CD8-positive, alpha-beta memory T cell (primary cell): ENCODE data around the gene WDR76. TPM values are rescaled to one million over a fixed set of nuclear protein-coding genes. Genes with fewer than 3 reads are reported as not detected.
A peak's percentile ranks its signal among the peaks of the same experiment; 100 is the strongest.

Source experiments
- CTCF ChIA-PET: fragments of 350-600 bp; sonication (Branson Sonifier 250); formaldehyde crosslinking; loops from one replicate; lab custom pipeline; 2021; ENCODE audit warnings: antibody characterized with exemption; lab: Charles Lee
- POLR2A ChIA-PET: fragments of 350-600 bp; sonication (Branson Sonifier 250); formaldehyde crosslinking; loops from one replicate; lab custom pipeline; 2021; ENCODE audit warnings: antibody characterized with exemption; lab: Charles Lee
- DNase-seq, 5 donors: peaks; one replicate each; pipeline versions ENCODE4 v3.0.0 to v3.0.0-alpha.2; 2020 to 2022; ENCODE audit warnings: mixed read lengths in 1 of 5
- H3K27ac ChIP-seq: one replicate; pipeline ENCODE4 v1.7.0; 2013; ENCODE audit warnings: low read depth, mild to moderate bottlenecking, low read length, moderate library complexity
- H3K27me3 ChIP-seq: 2 replicates; pipeline ENCODE4 v1.7.0; 2013; ENCODE audit warnings: low read length, mild to moderate bottlenecking; ENCODE audit not compliant: insufficient read depth, poor library complexity, severe bottlenecking
- H3K36me3 ChIP-seq: 2 replicates; pipeline ENCODE4 v1.7.0; 2013; ENCODE audit warnings: mild to moderate bottlenecking, low read length, moderate library complexity; ENCODE audit not compliant: insufficient read depth
- H3K4me1 ChIP-seq: 2 replicates; pipeline ENCODE4 v1.7.0; 2013; ENCODE audit warnings: mild to moderate bottlenecking, low read length, moderate library complexity; ENCODE audit not compliant: insufficient read depth
- H3K4me3 ChIP-seq: 2 replicates; pipeline ENCODE4 v1.7.0; 2013; ENCODE audit warnings: mild to moderate bottlenecking, low read length
- H3K9me3 ChIP-seq: 2 replicates; pipeline ENCODE4 v1.7.0; 2013; ENCODE audit warnings: mild to moderate bottlenecking, low read length
- H3K27ac Mint-ChIP-seq, 8 donors: one replicate each; pipeline ENCODE4 v1.8.0; 2020 to 2021; ENCODE audit warnings: mixed read lengths in 8 of 8, mild to moderate bottlenecking in 6 of 8, inconsistent platforms in 3 of 8, moderate library complexity in 3 of 8
- H3K27me3 Mint-ChIP-seq, 2 donors: one replicate each; pipeline ENCODE4 v1.8.0; 2020 to 2021; ENCODE audit warnings: mixed read lengths in 2 of 2, mild to moderate bottlenecking in 1 of 2, moderate library complexity in 1 of 2
- H3K36me3 Mint-ChIP-seq, 3 donors: one replicate each; pipeline ENCODE4 v1.8.0; 2020 to 2021; ENCODE audit warnings: mixed read lengths in 3 of 3, inconsistent platforms in 1 of 3, mild to moderate bottlenecking in 1 of 3
- H3K4me1 Mint-ChIP-seq, 3 donors: one replicate each; pipeline ENCODE4 v1.8.0; 2020 to 2021; ENCODE audit warnings: mixed read lengths in 3 of 3, inconsistent platforms in 1 of 3, mild to moderate bottlenecking in 1 of 3
- H3K4me3 Mint-ChIP-seq, 7 donors: one replicate each; pipeline ENCODE4 v1.8.0; 2020 to 2021; ENCODE audit warnings: mixed read lengths in 7 of 7, mild to moderate bottlenecking in 6 of 7, moderate library complexity in 4 of 7, inconsistent platforms in 2 of 7
- H3K9me3 Mint-ChIP-seq, 5 donors: one replicate each; pipeline ENCODE4 v1.8.0; 2020 to 2022; ENCODE audit warnings: mixed read lengths in 5 of 5, mild to moderate bottlenecking in 3 of 5, moderate library complexity in 2 of 5, inconsistent platforms in 1 of 5
- polyA plus RNA-seq: library from polyadenylated mRNA; unstranded; fragments of 300-500 nt; fragmentation: Illumina TruSeq; gene quantifications from one replicate; pipeline ENCODE4 v1.2.3, GENCODE V29; 2021
- total RNA-seq, 2 experiments: library from RNA; stranded (reverse); gene quantifications; one replicate each; pipeline ENCODE4 v1.2.3, GENCODE V29; 2021

WDR76 gene
- total and polyA plus RNA-seq, 3 experiments from 2014 or later: 7.5 to 75.6 (median 71.4) TPM

DNA sequence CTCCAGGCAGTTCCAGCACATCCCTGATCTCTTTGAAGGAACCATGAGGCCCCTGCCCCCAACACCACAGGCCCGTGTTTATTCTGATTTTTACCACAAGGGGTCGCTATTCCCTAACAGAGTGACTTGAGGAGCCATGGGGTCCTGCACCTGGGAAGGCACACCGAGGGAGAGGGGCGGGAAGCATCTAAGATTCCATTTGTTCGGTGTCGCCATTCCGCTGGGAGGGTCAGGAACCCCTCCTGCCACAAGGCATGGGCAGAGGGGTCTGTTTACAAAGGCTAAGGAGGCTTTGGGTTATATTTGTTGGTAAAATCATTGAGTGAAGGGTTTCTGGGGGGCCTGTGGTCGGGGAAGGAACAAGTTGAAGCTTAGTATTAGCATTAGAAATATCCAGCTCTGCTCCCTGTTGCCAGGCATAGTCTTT lies 77.1 kb downstream of the WDR76 start:
- H3K27me3 ChIP-seq: no peaks in the 10 kb centered on the region
- Mint-ChIP-seq H3K4me3 (peak overlapping the region in 2 of 7 donors; percentile 33 to 37), H3K9me3 (no peaks in the 10 kb centered on the region), H3K36me3 (no peaks in the 10 kb centered on the region), H3K4me1 (peaks cover 2 to 5% (median 4%) of the 10 kb centered on the region in 3 donors), H3K27ac (peak overlapping the region in 1 of 8 donors; percentile 87), H3K27me3 (peaks cover 0 to 3% of the 10 kb centered on the region in 2 donors)
- no peaks in the 10 kb centered on the region for H3K4me1 ChIP-seq
- H3K36me3 ChIP-seq: no peaks in the 10 kb centered on the region
- CTCF ChIA-PET: interaction anchor here (0.6 to 1.2 kb wide), 2 partner anchors 12 to 313 kb away, joined by 3 read pairs; no protein-coding TSS in a partner anchor
- no peaks in the 10 kb centered on the region for H3K9me3 ChIP-seq
- no peak overlapping the region for H3K4me3 ChIP-seq
- H3K27ac ChIP-seq: no peak overlapping the region
- peak; percentile 15 to 55 (median 35) for DNase-seq
- POLR2A ChIA-PET: no interaction called here

DNA sequence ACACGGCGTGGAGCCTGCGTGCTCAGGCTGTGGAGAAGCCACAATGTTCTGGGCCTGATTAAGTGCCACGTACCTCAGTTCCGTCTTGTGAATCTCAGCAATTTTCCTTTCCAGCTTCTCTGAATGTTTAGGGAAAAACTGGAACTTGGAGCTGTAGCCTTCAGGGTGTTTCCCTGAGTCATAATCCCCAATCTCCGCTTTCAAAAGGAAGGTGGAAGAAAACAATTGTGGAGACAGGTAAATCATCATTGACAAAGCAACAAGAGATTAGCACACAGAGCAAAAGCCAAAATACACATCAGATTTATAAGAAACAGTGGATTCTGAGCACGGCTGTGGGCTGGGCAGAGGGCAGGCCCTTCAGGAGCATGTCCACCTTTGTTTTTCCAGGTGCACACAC lies 79.0 kb downstream of the WDR76 start:
- H3K27ac ChIP-seq: no peak overlapping the region
- H3K4me3 ChIP-seq: no peak overlapping the region
- Mint-ChIP-seq H3K27ac (no peak overlapping the region), H3K36me3 (no peaks in the 10 kb centered on the region), H3K27me3 (peaks cover 0 to 3% of the 10 kb centered on the region in 2 donors), H3K4me3 (peak overlapping the region in 1 of 7 donors; percentile 4), H3K4me1 (peaks cover 2 to 5% (median 4%) of the 10 kb centered on the region in 3 donors), H3K9me3 (no peaks in the 10 kb centered on the region)
- H3K36me3 ChIP-seq: no peaks in the 10 kb centered on the region
- H3K27me3 ChIP-seq: no peaks in the 10 kb centered on the region
- CTCF ChIA-PET: no interaction called here
- no peaks in the 10 kb centered on the region for H3K9me3 ChIP-seq
- no peaks in the 10 kb centered on the region for H3K4me1 ChIP-seq
- POLR2A ChIA-PET: no interaction called here
- DNase-seq: no peak

DNA sequence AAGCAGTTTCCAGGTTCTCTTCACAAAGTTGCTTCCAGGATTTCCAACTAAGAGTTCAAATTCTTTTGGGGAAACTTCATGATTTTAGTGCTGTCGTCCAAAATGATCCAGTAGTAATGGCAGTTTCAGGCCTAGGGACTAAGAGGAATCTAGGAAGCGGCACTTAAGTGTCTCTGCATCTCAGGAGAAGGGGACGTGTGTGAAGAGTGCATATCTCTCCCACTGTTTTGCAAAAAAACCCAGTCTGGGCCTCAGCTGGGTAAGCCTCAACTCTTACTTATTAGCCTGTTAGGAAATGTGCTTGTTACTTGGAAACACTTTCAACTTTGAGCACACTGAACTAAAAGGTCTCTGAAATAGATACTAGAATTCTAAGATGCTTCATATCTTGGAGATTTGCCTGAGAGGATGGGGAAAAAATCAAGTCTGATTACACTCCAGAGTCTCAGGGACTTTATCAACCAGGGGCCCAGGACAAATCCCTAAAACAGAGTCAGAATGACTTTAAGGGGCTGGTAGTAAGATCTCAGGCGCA lies 81.8 kb downstream of the WDR76 start:
- no peak for DNase-seq
- H3K27ac ChIP-seq: no peak overlapping the region
- POLR2A ChIA-PET: no interaction called here
- H3K27me3 Mint-ChIP-seq: peaks cover 0 to 3% of the 10 kb centered on the region in 2 donors
- no peaks in the 10 kb centered on the region for H3K4me1 ChIP-seq
- no peaks in the 10 kb centered on the region for H3K36me3 ChIP-seq
- H3K9me3 ChIP-seq: no peaks in the 10 kb centered on the region
- CTCF ChIA-PET: no interaction called here
- no peaks in the 10 kb centered on the region for H3K9me3 Mint-ChIP-seq
- no peak overlapping the region for H3K4me3 Mint-ChIP-seq
- no peaks in the 10 kb centered on the region for H3K36me3 Mint-ChIP-seq
- peaks cover 2 to 5% (median 4%) of the 10 kb centered on the region in 3 donors for H3K4me1 Mint-ChIP-seq
- H3K4me3 ChIP-seq: no peak overlapping the region
- no peaks in the 10 kb centered on the region for H3K27me3 ChIP-seq
- H3K27ac Mint-ChIP-seq: peak overlapping the region in 1 of 8 donors; percentile 19

- H3K36me3 Mint-ChIP-seq: no peaks in the 10 kb centered on the region
- no peaks in the 10 kb centered on the region for H3K4me1 Mint-ChIP-seq
- no peak overlapping the region for H3K27ac Mint-ChIP-seq
- H3K36me3 ChIP-seq: no peaks in the 10 kb centered on the region
- ChIA-PET CTCF (interaction anchor here (1.0 kb wide), 1 partner anchor 9 kb away, joined by 3 read pairs; no protein-coding TSS in a partner anchor), POLR2A (no interaction called here)
- no peaks in the 10 kb centered on the region for H3K9me3 Mint-ChIP-seq
- H3K27me3 ChIP-seq: no peaks in the 10 kb centered on the region
- no peaks in the 10 kb centered on the region for H3K9me3 ChIP-seq
- H3K4me3 Mint-ChIP-seq: no peak overlapping the region
- H3K4me1 ChIP-seq: no peaks in the 10 kb centered on the region
- no peak overlapping the region for H3K27ac ChIP-seq
- H3K27me3 Mint-ChIP-seq: no peaks in the 10 kb centered on the region
- no peak for DNase-seq
- no peak overlapping the region for H3K4me3 ChIP-seq
Measured at GRCh38 chr15:43911235-43911781, 84.5 kb downstream of the WDR76 start.

DNA sequence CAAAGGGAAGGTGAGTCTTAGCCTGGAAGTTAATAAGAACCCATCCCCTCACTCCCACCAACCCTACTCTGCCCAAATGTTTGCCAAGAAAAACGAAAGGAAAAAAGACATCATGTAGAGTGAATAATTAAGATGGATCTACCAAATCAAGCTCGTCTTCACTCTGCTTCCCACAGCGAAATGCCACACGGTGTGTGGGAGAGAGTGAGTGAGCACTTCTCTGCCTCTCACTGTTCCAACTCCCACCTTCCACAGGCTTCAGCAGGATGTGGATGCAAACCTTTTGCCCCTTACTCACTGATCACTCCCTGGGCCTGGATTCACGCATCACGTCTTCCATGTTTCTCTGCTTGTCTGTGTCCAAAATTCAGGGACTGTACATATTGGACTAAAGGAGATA lies 85.4 kb downstream of the WDR76 start:
- H3K27ac Mint-ChIP-seq: no peak overlapping the region
- no peaks in the 10 kb centered on the region for H3K9me3 Mint-ChIP-seq
- H3K27me3 Mint-ChIP-seq: no peaks in the 10 kb centered on the region
- no peaks in the 10 kb centered on the region for H3K4me1 Mint-ChIP-seq
- no peaks in the 10 kb centered on the region for H3K36me3 Mint-ChIP-seq
- Histone ChIP-seq H3K4me3 (no peak overlapping the region), H3K27ac (no peak overlapping the region), H3K27me3 (no peaks in the 10 kb centered on the region), H3K36me3 (no peaks in the 10 kb centered on the region), H3K9me3 (no peaks in the 10 kb centered on the region), H3K4me1 (no peaks in the 10 kb centered on the region)
- POLR2A ChIA-PET: no interaction called here
- CTCF ChIA-PET: no interaction called here
- H3K4me3 Mint-ChIP-seq: no peak overlapping the region
- no peak for DNase-seq

GRCh38 chr15:43913026-43913780 lies 86.4 kb downstream of the WDR76 start:
- CTCF ChIA-PET: no interaction called here
- H3K36me3 Mint-ChIP-seq: no peaks in the 10 kb centered on the region
- H3K9me3 Mint-ChIP-seq: no peaks in the 10 kb centered on the region
- H3K27ac ChIP-seq: no peak overlapping the region
- H3K4me3 ChIP-seq: no peak overlapping the region
- POLR2A ChIA-PET: no interaction called here
- H3K27me3 ChIP-seq: no peaks in the 10 kb centered on the region
- peaks cover 2 to 4% of the 10 kb centered on the region in 2 donors for H3K27me3 Mint-ChIP-seq
- no peak for DNase-seq
- no peaks in the 10 kb centered on the region for H3K4me1 ChIP-seq
- H3K27ac Mint-ChIP-seq: no peak overlapping the region
- no peak overlapping the region for H3K4me3 Mint-ChIP-seq
- no peaks in the 10 kb centered on the region for H3K36me3 ChIP-seq
- H3K4me1 Mint-ChIP-seq: no peaks in the 10 kb centered on the region
- H3K9me3 ChIP-seq: no peaks in the 10 kb centered on the region

DNA sequence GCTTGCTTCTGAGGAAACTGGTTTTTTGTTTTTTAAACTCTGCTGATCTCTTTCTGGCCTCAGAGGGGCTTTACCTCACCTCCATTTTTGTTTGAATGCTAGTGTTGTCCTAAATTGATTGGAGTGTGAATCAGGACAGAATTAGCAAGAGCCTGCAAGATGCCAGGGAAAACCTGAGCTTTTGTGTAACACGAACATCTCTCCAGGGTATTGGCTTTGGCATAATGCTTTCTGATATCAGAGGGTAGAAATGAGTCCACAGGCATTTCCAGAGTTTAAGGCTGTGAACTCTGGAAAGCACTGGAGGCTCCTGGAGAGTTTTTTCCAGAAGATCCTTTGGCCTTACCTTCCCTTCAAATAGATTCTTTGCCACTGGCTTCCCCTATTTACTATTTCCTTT lies 87.1 kb downstream of the WDR76 start:
- no peaks in the 10 kb centered on the region for H3K9me3 Mint-ChIP-seq
- ChIA-PET POLR2A (no interaction called here), CTCF (no interaction called here)
- no peak overlapping the region for H3K27ac Mint-ChIP-seq
- no peaks in the 10 kb centered on the region for H3K4me1 Mint-ChIP-seq
- no peak overlapping the region for H3K4me3 Mint-ChIP-seq
- peaks cover 2 to 8% of the 10 kb centered on the region in 2 donors for H3K27me3 Mint-ChIP-seq
- no peaks in the 10 kb centered on the region for H3K9me3 ChIP-seq
- H3K36me3 Mint-ChIP-seq: no peaks in the 10 kb centered on the region
- no peak overlapping the region for H3K27ac ChIP-seq
- H3K4me1 ChIP-seq: no peaks in the 10 kb centered on the region
- no peak for DNase-seq
- H3K4me3 ChIP-seq: no peak overlapping the region
- H3K27me3 ChIP-seq: no peaks in the 10 kb centered on the region
- H3K36me3 ChIP-seq: no peaks in the 10 kb centered on the region

DNA sequence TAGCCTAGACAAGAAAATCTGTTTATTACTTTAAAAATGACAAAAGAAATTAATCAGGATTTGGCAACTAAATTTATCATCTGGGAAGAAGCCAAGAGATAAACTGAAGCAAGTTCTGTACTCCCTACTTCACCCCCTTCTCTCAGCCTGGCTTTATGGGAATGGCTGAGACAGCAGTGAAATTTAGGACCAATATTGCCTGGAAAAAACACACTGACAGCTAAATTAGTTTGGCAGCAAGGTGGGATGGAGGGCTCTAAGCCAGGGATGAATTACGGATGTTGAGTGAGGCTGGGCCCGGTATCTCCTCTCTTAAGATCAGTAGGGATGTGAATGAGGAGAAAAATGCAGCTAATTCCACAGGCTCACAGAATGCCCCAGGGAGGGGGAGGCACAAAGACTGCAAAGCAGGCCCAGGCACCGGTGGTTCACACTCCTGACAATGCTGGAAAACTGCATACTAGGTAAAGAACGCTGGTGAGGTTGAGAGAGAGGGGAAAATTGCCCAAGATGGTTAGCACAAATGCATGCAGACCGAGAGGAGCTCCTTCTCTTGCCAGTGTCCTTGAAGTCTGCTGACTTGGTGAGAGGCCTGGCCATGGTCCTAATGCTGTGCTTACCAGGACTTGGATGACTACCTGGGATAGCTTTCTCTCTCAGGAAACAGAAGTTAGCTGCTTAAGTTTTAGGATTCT lies 89.0 kb downstream of the WDR76 start:
- Histone ChIP-seq H3K4me3 (no peak overlapping the region), H3K36me3 (no peaks in the 10 kb centered on the region), H3K4me1 (no peaks in the 10 kb centered on the region), H3K27ac (no peak overlapping the region), H3K9me3 (no peaks in the 10 kb centered on the region), H3K27me3 (no peaks in the 10 kb centered on the region)
- ChIA-PET CTCF (interaction anchor here (1.1 kb wide), 1 partner anchor 12 kb away, joined by 3 read pairs; no protein-coding TSS in a partner anchor), POLR2A (no interaction called here)
- Mint-ChIP-seq H3K36me3 (no peaks in the 10 kb centered on the region), H3K4me1 (no peaks in the 10 kb centered on the region), H3K27me3 (peaks cover 2 to 10% of the 10 kb centered on the region in 2 donors), H3K9me3 (no peaks in the 10 kb centered on the region), H3K4me3 (no peak overlapping the region), H3K27ac (no peak overlapping the region)
- DNase-seq: no peak
